Heart right ventricle (tissue), 16 donors: Measurements from ENCODE around the gene RNF152. TPM values are rescaled to one million over a fixed set of nuclear protein-coding genes. Genes with fewer than 3 reads are reported as not detected.

Source experiments
- ATAC-seq, 8 donors: fragments of 200-7000 bp; cut with Tn5 transposase; one replicate each; pipeline ENCODE4 v1.9.1; 2020; ENCODE audit warnings: mild to moderate bottlenecking in 8 of 8, moderate library complexity in 8 of 8, moderate number of reproducible peaks in 1 of 8
- DNase-seq, 2 donors: peaks; one replicate each; pipeline ENCODE4 v3.0.0-alpha.2; 2020
- H3K27ac ChIP-seq, 10 donors: fragments of 200-600 bp; sonication (generic) in 2 of 10; one replicate each; pipeline versions ENCODE4 v1.5.0 to v1.8.0; 2020 to 2022; ENCODE audit warnings: mild to moderate bottlenecking in 3 of 10
- H3K27me3 ChIP-seq, 7 donors: fragments of 200-600 bp; one replicate each; pipeline ENCODE4 v1.8.0; 2021 to 2022; ENCODE audit warnings: mild to moderate bottlenecking in 2 of 7
- H3K36me3 ChIP-seq, 9 donors: fragments of 200-600 bp; sonication (generic) in 1 of 9; one replicate each; pipeline versions ENCODE4 v1.5.0 to v1.8.0; 2020 to 2022; ENCODE audit warnings: mild to moderate bottlenecking in 2 of 9
- H3K4me1 ChIP-seq, 9 donors: fragments of 200-600 bp; sonication (generic) in 1 of 9; one replicate each; pipeline versions ENCODE4 v1.5.0 to v1.8.0; 2020 to 2022; ENCODE audit warnings: mild to moderate bottlenecking in 4 of 9
- H3K4me3 ChIP-seq, 10 donors: fragments of 200-600 bp; sonication (generic) in 2 of 10; one replicate each; pipeline versions ENCODE4 v1.5.0 to v1.8.0; 2020 to 2022; ENCODE audit warnings: mild to moderate bottlenecking in 7 of 10, moderate library complexity in 2 of 10
- H3K9me3 ChIP-seq, 11 donors: fragments of 200-600 bp in 10 of 11; sonication (generic) in 2 of 11; one replicate each; pipeline versions ENCODE4 v1.5.0 to v1.8.0; 2013 to 2022; ENCODE audit warnings: mild to moderate bottlenecking in 2 of 11, control low read depth in 1 of 11, moderate library complexity in 1 of 11
- WGBS, 2 donors: extraction: QIAGEN DNeasy Blood & Tissue Kit; methylation state at CpG; one replicate each; pipeline ENCODE4 v1.1.7; 2013; ENCODE audit warnings: inconsistent platforms in 1 of 2; 5-methylcytosine and 5-hydroxymethylcytosine counted together
- intact Hi-C, 10 donors: fragments of 100-400 bp; cut with DNase I; formaldehyde crosslinking; loops; one replicate each; pipeline versions ENCODE4 v1.11.1 to v1.14.2; 2022
- polyA plus RNA-seq, 2 donors: library from polyadenylated mRNA; stranded (reverse); fragments of 200-250 nt; gene quantifications; one replicate each; pipeline ENCODE4 v1.2.3, GENCODE V29; 2013
- total RNA-seq, 10 donors: library from RNA; stranded (reverse); fragmentation: NEBNext Ultra II Directional in 3 of 10; extraction: Animal tissue kit (Norgen Biotek cat#: 25700) in 3 of 10; gene quantifications; one replicate each; pipeline versions ENCODE4 v1.2.1 to v1.2.4, GENCODE V29; 2021 to 2023
- TF ChIP-seq, protein P1 (sequence below), 9 donors: fragments of 200-600 bp; sonication (generic) in 2 of 9; IDR thresholded peaks; one replicate each; pipeline versions ENCODE4 v1.5.0 to v1.8.0; 2021 to 2022; ENCODE audit warnings: antibody characterized with exemption in 9 of 9, mild to moderate bottlenecking in 5 of 9, moderate library complexity in 1 of 9
- donor health status: Arrhythmogenic right ventricular cardiomyopathy.
- donor health status: ischemic (EF 13 %, LVEDD 7.1; RV severe dilation, severe dysfunction).
- donor health status: healthy with polysubstance abuse.
- donor health status: DM: no; HTN: yes; CAD: no.
- donor health status: DM: no; HTN: no; CAD: no.
- donor health status: ischemic (EF 25% LVEDD 6.9; RV normal size, moderate dysfunction).
- donor health status: ischemic (EF 25% LVEDD 5.7; RV mildly dilated, moderate dysfunction).
- donor health status: healthy.
- donor health status: DM: yes; HTN: yes; CAD: no.
- donor health status: Ischemic cardiomyopathy.
- donor health status: ischemic (EF 35%, LVEDD 5.7; RV mildly dilated, moderate dysfunction).
- donor health status: nonischemic (EF 11% LVEDD 7.7; RV severe dilation, severe dysfunction).
- donor health status: DM: yes; HTN: yes; CAD: no.
- donor health status: PGD.
- donor health status: ischemic (EF 29% LVEDD 5.4; RV normal size, mild dysfunction).
- donor health status: nonischemic (EF 23%, LVEDD 6.1; RV moderate dilation, normal function).

Gene RNF152
- total and polyA plus RNA-seq, 12 donors: 1.7 to 19.1 (median 10.9) TPM

DNA sequence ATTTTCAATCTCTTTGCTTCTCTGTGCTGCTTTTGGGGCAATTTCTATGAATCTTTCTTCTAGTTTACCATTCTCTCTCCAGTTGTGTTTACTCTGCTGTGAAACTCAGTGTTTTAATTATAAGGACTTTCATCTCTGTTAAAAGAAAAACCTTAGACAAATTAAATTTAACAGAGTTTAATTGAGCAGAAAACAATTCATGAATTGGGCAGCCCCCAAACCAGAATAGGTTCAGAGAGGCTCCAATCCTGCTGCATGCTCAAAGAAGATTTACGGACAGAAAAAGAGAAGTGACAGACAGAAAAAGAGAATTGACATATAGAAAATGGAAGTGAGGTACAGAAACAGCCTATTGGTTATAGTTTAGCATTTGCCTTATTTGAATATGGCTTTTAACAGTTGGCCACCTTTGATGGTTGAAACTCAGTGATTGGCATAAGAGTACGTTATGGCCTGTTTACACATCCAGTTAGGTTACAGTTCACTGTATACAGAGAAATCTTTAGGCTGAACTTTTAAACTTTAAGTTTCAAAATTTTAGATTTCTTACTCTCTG lies 120.4 kb downstream of the RNF152 start:
- no peak for DNase-seq
- Histone ChIP-seq H3K27me3 (no peaks in the 10 kb centered on the region), H3K4me3 (no peak overlapping the region), H3K36me3 (no peaks in the 10 kb centered on the region), H3K4me1 (peaks cover 0 to 4% (median 0%) of the 10 kb centered on the region in 9 donors), H3K9me3 (peaks cover 0 to 16% (median 14%) of the 10 kb centered on the region in 11 donors), H3K27ac (no peak overlapping the region)
- no peak for ATAC-seq
- intact Hi-C loops: no loop called here
- WGBS, 2 donors: 74 to 96% methylated on average over 2 of the region's 2 CpGs
- TF ChIP-seq, protein P1, sequence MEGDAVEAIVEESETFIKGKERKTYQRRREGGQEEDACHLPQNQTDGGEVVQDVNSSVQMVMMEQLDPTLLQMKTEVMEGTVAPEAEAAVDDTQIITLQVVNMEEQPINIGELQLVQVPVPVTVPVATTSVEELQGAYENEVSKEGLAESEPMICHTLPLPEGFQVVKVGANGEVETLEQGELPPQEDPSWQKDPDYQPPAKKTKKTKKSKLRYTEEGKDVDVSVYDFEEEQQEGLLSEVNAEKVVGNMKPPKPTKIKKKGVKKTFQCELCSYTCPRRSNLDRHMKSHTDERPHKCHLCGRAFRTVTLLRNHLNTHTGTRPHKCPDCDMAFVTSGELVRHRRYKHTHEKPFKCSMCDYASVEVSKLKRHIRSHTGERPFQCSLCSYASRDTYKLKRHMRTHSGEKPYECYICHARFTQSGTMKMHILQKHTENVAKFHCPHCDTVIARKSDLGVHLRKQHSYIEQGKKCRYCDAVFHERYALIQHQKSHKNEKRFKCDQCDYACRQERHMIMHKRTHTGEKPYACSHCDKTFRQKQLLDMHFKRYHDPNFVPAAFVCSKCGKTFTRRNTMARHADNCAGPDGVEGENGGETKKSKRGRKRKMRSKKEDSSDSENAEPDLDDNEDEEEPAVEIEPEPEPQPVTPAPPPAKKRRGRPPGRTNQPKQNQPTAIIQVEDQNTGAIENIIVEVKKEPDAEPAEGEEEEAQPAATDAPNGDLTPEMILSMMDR (IDR thresholded peaks at IDR 0.05): no peak

DNA sequence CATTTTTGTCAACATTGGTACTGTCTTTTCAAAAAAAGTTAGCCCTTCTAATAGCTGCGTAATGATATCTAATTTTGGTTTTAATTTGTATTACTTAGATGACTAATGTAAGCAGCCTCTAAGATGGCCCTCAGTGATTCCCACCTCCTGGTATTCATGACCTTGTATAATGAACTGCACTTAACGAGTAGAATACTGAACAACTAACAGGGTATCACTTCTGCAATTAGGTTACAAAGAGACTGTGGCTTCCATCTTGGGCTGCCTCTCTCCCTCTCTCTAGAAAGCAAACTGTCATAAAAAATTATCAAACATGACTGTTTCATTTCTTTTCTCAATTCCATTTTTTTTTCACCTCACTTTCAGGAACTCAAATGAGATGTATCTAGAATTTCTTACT lies 120.9 kb downstream of the RNF152 start:
- intact Hi-C loops: no loop called here
- H3K36me3 ChIP-seq: no peaks in the 10 kb centered on the region
- WGBS, 2 donors: 93 to 100% methylated on average over 2 of the region's 2 CpGs

DNA sequence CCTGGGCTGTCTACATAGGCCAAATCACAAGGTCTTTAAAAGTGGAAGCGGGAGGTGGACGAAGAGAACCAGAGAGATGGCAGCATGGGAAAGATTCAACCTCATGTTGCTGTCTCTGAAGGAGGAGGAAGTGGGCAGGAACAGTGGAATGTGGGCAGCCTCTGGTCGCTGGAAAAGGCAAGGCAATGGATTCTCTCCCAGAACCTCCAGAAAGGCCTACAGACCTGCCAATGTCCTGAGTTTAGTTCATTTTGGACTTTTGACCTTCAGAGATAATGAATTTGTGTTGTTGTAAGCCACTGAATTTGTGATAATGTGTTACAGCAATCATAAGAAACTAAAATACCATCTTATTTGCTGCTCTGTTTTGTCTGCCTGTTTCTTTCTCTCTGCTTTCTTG lies 122.5 kb downstream of the RNF152 start:
- Histone ChIP-seq H3K9me3 (peaks cover 0 to 2% (median 0%) of the 10 kb centered on the region in 11 donors), H3K4me3 (no peak overlapping the region), H3K27ac (no peak overlapping the region), H3K4me1 (peaks cover 0 to 4% (median 0%) of the 10 kb centered on the region in 9 donors), H3K27me3 (no peaks in the 10 kb centered on the region), H3K36me3 (no peaks in the 10 kb centered on the region)
- TF ChIP-seq, protein P1 (IDR thresholded peaks at IDR 0.05): no peak
- WGBS, 2 donors: 83 to 86% methylated on average over 3 of the region's 3 CpGs
- intact Hi-C loops: no loop called here
- DNase-seq: no peak
- no peak for ATAC-seq

More for the DNA sequence above, 120.9 kb downstream of the RNF152 start:
- Histone ChIP-seq H3K27me3 (no peaks in the 10 kb centered on the region), H3K9me3 (peaks cover 0 to 11% (median 8%) of the 10 kb centered on the region in 11 donors), H3K27ac (no peak overlapping the region), H3K4me1 (peaks cover 0 to 4% (median 0%) of the 10 kb centered on the region in 9 donors), H3K4me3 (no peak overlapping the region)
- DNase-seq (no peak), ATAC-seq (no peak)
- TF ChIP-seq, protein P1 (IDR thresholded peaks at IDR 0.05): no peak

DNA sequence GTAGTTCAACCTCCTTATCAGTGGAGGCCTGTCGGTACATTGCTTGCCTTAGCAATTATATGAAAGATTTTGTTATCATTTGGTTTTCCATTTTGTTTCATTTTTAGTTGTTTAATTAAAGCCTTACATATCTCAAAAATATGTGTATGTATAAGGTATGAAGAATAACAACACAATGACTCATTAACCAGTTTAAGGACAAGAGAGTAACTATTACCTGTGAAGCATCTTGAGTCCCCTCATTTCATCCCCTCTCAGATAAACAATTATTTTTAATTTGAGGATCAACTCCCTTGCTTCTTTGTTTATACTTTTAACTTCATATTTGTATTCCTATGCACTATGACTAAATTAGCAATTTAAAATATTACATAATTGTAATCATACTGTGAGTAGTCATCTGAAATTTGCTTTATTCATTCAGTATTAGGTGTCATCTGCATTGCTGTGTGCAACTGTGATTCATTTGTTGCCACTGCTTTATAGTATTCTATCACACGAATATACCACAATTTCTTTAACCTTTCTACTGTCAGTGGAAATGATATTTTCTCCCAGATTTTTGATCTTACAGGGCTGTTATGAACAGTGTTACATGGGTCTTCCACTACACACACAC lies 126.4 kb downstream of the RNF152 start:
- 88 to 93% methylated on average over 2 of the region's 2 CpGs for WGBS, 2 donors
- H3K4me3 ChIP-seq: no peak overlapping the region
- no peaks in the 10 kb centered on the region for H3K36me3 ChIP-seq
- no peak for DNase-seq
- H3K9me3 ChIP-seq: no peaks in the 10 kb centered on the region
- H3K27ac ChIP-seq: no peak overlapping the region
- no peak for ATAC-seq
- no peaks in the 10 kb centered on the region for H3K27me3 ChIP-seq
- intact Hi-C loops: loop anchor here in 1 of 10 donors (5.0 kb wide), 1 partner anchor 36 kb away; no protein-coding TSS in a partner anchor
- TF ChIP-seq, protein P1 (IDR thresholded peaks at IDR 0.05): no peak
- H3K4me1 ChIP-seq: peaks cover 0 to 7% (median 4%) of the 10 kb centered on the region in 9 donors
